Suppressor macrophage treated with lipopolysaccharide for 1 hour (primary cell): ENCODE measurements around the gene SEMA6B.

Experiments
- DNase-seq, 3 donors: peaks; one replicate each; pipeline ENCODE4 v3.0.0-alpha.2; 2020 to 2022

The SEMA6B gene

DNA sequence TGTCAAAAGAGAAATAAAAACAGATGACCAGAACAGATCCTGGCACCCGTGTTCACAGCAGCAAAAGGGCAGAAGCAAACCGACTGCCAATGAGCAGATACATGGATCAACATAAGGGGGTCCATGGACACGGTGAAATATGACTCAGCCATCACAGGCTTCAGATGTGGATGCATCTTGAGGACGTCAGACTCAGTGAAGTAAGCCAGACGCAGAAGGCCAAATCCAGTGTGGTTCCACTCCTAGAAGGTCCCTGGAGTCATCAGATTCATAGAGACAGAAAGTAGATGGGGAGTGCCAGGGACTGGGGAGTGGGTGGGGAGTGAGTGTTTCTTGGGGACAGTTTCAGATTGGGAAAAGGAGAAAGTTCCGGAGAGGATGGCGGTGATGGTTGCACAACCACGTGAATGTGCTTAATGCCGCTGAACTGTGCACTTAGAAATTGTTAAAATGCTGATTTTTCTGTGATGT is 28.8 kb upstream of the SEMA6B start:
- DNase-seq: peak; percentile 72 to 81 (median 80)

DNA sequence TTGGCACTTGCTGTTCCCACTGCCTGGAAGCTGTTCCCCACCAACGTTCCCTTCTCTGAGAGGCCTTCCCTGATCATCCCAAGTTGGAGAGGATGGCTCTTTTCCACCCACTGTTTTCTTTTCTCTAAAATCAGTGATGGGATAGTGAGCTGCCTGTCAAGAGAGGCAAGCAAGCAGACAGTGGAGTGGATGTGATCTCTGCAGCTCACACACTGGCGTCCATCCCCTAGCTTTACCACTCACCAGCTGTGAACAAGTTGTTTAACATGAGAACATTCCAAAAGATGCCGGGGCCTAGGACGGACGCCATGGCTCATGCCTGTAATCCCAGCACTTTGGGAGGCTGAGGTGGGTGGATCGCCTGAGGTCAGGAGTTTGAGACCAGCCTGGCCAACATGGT is 28.0 kb upstream of the SEMA6B start:
- no peak for DNase-seq

DNA sequence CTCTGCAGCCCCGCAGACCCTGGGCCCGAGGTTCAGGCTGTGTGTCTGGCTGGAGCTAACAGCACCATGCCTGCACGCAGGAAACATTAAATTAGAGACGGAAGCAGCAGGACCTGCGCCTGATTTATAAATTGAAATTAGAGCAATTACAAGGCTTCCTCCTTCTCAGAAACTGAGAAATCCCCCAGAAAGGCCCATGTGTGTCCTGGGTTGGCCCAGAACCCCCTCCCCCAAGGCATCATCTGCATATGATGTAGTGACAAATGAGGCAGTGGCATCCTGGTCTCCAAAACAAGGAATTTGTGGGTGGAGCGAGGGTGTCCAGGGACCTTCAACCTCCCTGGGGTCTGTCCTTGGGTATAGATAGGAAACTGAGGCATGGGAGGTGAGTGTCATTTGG is 27.2 kb upstream of the SEMA6B start:
- DNase-seq: peak; percentile 48 to 68 (median 66)

DNA sequence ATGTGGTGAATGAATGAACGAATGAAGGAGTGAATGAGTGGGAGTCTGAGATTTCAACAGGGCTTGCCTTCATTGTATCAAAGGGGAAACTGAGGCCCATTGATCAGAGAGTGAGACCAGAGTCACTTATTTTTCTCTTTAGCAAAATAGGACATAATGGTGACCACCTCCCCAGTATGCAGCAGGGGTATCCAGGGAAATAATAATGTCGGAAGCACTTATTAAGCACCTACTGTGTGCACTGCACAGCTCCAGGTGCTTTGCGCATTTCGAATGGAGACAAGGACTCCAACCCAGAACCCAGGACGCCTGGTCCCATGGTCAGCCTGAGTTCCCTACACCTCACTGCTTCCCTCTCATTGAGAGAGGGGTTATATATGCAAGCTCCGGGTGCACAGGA is 26.8 kb upstream of the SEMA6B start:
- no peak for DNase-seq

DNA sequence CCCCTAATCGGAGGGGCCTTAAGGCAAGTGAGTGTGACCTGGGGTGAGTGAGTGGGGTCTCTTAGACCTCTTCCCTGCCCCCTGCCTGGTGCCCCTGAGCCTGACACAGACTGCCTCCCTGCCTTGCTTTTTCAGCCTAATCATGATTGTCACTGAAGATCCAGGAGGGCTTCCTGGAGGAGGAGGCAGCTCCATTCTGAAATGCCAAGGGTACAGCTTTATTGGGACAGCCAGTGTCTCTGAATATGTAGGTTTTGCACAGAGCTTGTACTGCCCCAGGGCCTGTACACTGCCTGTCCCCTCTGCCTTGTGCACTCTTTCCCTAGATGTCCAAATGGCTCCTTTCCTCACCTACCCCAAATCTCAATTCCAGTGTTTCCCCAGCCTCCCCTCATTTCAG is 26.1 kb upstream of the SEMA6B start:
- no peak for DNase-seq

DNA sequence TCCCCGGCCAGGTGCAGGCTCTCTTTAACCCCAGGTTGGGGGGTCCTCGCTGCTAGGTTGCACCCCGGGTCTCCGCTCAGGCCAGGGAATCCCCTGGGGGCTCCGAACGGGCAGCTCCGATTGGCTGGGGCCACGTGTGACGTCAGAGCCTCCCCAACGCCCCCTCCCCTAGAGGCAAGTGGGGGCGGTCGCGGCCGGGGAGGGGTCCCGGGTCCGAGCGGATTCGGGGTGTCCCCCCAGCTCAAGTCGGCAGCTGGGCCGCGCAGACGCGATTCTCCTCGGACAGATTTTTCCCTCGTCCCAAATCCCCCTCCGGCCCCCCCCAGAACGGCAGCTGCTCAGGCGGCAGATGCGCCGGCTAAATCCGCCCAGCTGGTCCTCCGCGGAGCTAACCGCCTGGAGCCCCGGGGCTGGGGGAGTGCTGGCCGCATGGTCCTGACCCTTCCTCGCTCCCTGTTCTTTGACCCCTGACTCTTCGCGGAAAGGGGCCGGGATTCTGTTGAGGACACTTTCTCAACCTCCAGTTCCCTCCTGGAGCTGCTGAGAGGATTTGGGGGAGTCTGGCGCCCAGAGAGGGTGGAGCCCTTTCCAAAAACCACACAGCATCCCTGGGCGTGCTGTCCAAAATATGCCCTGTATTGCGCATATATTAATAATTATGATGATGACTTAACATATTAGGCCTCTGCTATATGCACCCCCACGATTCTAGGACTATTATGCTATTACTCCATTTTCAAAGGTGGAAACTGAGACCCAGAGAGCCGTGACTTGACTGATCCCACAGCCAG is 25.4 kb upstream of the SEMA6B start:
- no peak for DNase-seq

DNA sequence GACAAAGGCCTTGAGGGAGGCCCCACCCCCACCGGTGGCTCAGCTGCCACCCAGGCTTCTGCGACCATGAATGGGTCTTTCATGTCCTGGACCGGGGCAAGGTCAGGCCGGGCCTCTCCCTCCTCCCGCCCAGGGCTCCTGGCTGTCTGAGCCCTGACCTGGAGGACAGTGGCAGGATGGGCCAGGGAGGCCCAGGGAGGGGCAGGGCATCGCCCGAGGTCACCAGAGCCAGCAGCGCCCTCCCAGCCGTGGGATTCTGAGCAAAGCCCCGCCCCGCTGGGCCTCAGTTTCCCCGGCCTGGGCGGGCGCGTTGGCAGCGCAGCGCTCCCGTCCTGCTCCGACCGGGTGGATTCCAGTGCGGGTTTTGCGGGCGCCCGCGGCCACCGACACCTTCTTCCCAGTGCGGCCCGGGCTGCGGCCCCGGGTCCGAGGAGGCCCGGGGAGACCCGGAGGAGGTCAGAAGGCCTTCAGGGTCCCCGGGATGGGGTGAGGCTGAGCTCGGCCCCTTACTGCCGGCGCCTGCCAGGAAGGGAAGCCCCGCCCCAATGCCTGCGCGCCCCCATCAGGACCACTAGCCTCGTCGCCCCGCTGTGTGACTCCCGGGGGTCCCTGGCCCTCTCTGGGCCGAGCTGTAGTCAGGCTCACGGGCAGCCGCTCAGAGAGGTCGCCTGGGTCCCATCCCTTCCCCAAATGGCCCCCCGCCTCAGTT is 24.6 kb upstream of the SEMA6B start:
- DNase-seq: peak in 1 of 3 donors; percentile 54

DNA sequence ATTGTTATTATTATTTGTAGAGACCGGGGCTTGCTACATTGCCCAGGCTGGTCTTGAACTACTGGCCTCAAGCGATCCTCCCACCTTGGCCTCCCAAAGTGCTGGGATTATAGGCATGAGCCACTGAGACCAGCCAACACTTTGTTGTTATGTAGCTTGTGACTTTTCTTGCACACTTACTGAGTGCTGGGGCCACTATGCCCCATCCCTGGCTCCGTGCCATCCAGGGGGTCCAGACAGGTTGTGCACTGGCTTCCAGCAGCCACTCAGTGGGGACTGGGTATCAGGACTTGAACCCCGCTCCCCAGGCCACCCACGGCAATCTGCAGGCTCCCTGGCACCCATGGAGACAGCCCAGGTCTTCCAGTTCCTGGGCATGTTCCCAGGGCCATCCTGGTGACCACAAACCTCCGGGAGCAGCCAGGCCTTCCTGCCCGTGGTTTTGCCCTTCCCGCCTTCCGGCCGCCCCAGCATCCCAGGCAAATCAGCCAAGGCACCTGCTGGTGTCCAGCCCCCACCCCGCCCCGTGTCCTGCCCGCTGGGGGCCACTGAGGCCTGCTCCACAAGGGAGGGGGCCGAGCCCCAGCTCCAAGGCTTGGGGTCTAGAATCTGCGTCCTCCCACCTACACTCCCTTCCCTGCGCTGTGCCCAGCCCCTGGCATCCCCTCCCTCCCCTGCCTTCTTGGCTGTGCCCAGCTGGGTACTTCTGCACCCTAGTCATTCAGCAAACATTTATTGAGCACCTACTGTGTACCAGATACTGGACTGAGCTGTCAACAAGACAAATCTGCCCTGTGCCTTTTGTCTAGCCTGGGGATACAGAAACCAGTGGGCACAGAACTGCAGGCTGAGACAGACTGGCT is 23.7 kb upstream of the SEMA6B start:
- DNase-seq: no peak

DNA sequence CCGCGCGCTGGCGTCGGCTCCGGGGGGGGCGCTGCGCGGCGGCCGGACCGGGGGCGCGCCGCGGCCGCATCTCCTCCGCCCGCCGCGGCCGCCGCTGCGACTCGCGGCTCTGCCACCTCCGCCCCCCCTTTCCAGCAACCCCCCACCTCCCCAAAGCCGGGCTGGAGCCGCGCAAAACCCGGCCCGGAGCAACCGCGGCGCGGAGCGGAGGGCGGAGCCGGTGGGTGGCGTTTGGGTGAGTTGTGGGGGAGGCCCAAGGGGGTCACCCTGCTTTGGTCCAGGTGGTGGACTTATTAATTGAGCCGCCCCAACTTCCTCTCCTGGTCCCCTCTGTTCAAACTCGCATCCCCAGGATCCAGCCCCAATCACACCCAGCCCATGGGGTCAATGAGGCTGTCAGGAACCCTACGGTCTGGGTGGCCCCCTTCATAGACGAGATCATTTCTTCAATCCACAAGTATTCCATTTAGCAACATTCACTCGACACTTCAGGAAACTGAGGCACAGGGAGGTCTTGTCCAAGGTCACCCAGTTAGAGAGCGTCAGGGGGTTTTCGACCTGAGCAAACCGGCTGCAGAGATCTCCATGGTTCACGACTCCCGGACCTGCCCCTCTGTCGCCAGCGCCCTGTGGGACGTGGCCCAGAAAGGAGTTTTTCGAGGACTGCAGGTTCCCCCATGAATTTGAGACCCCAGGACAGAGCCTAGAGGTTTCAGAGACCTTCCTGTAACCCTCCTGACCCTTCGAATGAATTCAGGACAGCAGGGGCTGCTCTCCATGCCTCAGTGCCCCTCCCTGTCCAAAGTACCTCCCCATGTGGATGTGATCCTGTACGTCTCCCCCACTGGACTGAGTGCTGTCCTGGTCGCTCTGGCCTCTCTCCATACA is 22.4 kb upstream of the SEMA6B start:
- DNase-seq: peak in 1 of 3 donors; percentile 58

DNA sequence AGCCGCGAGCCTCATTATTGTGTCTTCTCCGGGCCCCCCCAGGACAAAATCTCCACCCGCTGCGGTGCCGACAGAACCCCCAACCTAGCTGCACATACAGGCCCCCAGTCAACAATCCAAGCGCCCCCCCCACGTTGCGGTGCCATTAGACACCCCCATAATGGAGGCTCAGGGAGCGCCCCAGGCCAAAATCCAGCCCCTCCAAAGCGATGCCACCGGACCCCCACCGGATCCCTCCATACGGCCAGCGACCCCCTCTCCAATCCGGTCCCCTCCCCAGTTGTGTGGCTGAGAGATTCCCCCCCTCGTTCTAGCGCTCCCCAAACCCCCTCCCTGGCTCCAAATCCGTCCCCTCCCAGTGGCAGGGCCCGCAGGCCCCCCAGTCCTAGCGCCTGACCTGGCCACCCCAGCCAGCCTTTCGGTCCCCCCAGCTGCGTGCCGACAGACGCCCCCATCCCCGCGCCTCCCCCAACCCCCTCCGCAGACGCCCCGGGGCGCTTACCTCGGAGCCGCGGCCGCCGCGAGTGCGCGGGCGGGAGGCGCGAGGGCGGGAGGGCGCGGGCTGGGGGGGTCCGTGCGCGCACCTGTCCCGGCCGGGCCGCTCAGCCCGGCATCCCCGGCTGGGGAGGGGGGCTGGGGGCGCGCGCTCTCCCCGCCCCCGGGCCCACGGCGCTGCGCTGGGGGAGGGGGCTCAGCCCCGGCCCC is 21.6 kb upstream of the SEMA6B start:
- DNase-seq: no peak

DNA sequence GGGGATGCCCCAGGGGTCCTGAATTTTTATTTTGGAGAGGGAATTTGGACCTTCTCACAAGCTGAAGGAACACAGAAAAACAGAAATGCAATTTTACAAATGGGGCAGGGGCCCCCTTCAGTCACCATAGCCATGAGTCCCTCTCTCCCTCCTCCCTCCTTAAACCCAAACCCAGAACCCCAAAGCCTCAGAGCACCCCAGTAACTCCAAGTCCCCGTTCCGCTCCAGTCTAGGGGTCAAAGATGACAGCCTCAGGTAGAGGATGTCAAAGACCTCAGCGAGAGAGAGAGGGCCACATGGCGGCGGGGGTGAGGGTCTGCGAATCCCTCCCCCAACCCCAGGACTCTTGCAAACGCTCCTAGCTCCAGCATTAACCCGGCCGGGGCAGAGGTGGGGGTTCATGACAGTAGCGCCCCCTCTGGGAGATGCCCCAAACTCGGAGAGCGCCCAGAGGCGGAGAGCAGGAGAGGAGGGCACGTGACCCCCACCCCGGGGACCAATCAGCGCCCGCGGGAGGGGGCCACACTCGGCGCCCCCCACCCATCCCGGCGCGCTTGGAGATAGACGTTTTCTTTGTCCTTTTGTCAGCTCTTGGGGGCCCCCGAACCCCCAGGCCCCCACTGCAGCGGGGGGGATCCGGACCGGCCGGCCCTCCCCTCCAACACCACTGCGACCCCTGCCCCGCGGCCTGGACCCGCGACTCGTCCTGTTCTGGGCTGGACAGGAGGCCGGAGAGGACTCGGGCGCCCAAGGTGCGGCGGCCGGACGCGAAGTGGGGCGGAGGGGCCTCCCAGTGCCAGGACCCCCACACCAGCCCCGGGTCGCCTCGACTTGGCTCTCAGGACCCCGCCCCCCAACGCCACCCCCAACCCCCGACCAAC is 20.8 kb upstream of the SEMA6B start:
- peak in 1 of 3 donors; percentile 51 for DNase-seq

DNA sequence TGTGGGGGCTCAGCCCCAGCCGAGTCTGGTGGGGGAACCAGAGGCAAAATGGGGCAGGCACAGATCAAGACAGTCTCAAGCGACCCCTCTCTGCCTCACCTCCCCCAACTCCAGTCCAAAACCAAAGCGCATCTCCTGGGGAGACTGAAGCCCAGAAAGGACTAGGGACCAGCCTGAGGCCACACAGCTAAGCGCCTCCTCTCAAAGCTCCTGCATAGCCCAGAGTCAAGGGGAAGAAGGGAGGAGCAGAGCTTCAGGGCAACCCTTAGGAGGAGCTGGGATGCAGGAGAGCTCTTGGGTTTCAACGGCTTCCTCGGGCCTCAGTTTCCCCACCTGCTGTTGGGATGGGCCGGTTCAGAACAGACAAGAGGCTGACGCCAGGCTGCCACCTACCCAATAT is 19.9 kb upstream of the SEMA6B start:
- no peak for DNase-seq

DNA sequence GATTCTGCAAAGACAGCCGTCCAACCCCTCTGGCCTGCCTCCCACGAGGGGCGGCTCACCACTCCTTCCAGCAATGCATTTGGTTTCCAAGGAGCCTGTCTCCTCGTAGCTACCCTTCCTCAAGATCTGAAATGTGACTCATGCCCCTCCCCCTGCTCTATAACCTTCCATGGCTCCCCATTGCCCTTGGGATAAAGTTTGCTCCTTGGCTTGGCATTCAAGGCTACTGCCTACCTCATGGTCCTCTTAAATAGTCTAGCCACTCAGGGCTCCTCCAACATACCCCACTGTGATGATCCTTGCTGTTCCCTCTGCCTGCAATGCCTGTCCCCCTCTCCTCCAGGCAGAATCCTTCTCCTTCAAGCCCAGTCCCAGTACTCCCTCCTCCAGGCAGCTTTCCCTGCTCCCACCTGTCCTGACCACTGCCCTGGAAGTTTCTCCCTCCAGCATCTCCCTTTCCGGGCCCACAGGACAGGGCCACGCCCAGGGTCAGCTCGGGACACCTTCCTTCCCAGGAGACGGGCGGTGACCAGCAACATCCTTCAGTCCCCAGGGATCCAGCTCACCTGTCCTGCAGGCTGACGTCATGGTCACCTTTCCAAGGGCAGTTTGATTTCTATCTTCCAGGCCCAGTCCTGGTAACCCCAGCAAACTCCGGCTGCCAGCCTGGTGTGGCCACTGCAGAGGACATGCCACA is 19.2 kb upstream of the SEMA6B start:
- no peak for DNase-seq

DNA sequence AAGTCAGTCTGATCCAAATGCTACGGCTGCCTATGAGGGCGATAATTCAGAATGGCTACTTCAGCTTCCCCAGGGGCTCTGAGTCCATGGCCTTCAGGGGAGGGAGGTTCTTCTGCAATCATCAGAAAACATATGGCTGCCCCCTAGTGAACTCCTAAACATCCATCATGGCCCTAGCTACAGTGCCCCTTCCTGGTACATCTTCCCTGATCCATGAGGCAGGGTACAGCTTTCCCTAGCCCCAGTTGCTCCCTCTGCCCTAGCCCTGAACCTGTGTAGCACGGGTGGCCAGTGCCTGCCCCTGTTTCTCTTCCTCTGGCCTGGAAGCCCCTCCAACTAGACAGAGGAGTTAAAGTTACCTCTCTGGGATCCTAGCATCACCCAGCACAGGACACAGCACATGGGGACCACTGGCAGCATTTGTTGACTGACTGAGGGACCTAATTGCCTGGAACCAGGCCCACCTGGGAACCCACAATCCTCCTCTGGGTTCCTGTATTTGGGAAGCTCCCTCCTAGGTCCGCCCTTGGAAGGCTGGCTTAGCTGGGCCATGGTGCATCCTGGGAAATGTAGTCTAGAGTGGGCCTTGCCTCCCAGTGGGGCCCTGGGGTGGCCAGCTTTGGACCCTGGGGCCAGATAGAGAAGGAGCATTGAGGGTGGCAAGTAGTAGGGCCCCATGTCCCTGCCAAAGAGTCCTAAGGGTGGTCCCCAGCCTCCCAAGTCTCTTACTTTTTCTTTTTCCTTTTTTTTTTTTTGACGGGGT is 17.7 kb upstream of the SEMA6B start:
- DNase-seq: peak in 1 of 3 donors; percentile 33

DNA sequence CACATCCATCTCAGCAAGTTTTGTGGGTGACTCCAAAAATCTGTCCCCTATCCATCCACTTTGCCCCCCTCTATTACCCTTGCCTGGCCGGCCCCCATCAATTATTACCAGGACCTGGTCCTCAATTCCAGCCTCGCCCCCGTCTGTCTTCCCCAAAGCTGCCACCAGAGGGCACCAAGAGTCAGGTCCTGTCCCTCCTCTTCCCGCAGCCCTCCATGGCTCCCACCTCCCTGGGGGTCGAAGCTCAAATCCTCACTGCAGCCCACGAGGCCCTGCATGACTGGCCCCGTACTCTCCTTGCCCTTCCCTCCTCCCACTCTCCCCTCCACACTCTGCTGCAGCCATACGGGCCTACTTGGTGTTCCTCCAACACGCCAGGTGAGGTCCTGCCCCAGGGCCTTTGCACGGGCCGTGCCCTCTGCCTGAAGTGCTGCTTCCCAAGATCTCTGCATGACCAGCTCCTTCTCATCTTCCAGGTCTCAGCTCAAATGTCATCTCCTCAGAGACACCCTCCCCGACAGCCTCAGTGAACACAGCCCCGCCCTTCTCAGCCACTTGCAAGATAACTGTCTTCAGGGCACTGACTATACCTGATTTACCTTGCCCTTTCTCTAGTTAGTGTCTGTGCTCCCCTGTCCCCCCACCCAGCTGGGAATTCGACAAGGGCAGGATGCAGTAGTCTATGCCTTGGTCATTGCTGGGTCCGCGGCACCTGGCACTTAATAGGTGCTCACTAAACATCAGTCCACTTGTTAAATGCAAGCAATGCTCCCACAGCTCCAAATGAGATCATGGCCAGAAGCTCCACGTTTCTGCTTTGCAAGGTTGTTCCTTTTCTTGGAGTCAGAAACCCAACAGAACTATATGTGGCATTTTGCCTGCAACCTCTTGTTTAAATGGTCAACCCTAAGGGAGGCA is 16.8 kb upstream of the SEMA6B start:
- peak; percentile 71 to 84 (median 76) for DNase-seq

DNA sequence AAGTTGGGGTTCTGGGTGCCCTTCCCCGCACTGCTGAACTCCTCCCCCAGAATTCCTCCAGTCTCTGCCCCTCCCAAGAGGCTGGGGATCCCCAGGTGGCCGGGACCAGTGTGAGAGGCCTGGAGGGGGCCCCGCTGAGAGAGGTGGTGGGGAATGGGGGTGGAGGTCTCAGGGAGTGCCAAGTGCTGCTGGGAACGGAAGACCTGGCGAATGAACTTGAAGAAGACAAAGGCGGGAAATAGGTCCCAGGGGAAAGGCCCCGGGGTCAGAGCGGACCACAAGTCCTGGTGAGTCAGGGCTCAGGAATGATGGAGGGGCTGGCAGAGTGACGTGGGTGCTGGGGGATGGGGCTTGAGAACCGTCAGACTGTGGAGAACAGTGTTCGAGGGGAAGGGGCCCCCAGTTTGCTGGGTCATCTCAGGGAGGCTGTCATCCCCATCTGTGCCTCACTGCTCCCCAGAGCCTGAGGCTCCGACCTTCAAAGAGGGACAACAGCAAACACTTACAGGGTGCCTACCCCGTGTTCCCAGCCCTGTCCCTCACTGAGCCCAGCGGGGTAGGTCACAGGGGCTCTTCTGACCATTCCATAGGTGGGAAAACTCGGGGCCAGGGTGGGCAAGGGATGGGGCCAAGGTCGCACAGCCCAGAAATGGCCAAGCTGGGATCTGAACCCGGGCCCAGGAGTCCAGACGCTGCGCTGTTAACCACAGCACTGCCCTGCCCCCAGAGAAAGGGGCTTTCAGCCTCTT is 16.0 kb upstream of the SEMA6B start:
- peak; percentile 42 to 66 (median 51) for DNase-seq

DNA sequence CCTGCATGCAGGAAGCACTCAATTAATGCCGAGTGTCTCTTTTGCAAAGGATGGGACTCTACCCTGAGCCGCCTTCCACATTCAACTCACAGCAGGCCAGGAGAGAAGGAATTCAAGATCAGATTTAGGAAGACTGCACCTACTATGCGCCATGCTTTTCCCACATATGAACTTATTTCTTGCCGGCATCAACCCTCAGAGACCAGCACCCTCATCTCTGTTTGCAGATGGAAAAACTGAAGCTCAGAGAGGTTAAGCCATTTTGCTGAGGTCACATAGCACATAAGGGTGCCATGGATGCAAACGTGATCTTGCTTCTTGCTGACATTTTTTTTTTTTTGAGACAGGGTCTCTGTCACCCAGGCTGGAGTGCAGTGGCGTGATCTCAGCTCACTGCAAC is 14.2 kb upstream of the SEMA6B start:
- DNase-seq: no peak
